Measurements from ENCODE around the gene PEDS1. TPM values are rescaled to one million over a fixed set of nuclear protein-coding genes. Genes with fewer than 3 reads are reported as not detected.

Gene PEDS1
- total and polyA plus RNA-seq, 4 donors: 4.8 to 19.3 (median 8.6) TPM

DNA sequence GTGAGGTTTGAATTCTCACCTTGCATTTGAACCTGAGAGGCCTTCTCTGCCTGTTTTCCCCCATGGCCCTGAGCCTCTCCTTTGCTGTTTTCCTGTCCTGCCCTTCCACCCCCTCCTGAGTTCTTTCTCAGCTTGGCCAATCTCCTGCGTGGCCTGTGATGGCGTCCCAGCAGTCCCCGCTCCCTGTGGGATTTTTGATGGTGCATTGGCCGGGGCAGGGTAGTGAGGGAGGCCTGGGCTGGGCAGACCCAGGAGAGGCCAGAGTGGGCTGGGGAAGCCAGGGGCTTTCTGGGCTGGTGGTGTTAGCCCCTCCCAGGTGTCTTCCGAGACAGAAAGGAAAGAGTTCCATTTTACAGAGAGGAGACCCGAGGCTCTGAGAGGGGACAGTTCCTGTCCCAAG lies 43.4 kb upstream of the PEDS1 start:
- WGBS: 93% methylated on average over 6 of the region's 6 CpGs
- Histone ChIP-seq H3K27ac (ENCODE audit: low read depth in 1 of 2, low read length in 2 of 2) (no peak overlapping the region), H3K4me1 (ENCODE audit: control insufficient read depth in 4 of 4, insufficient read depth in 4 of 4, low read length in 3 of 4) (peaks cover 0 to 17% (median 0%) of the 10 kb centered on the region in 4 donors), H3K27me3 (ENCODE audit: control insufficient read depth in 4 of 4, insufficient read depth in 4 of 4, low read length in 3 of 4) (no peaks in the 10 kb centered on the region), H3K4me3 (ENCODE audit: low read depth in 1 of 3, low read length in 3 of 3) (no peak overlapping the region), H3K36me3 (ENCODE audit: control insufficient read depth in 4 of 4, insufficient read depth in 3 of 4, low read depth in 1 of 4, low read length in 3 of 4) (peaks cover 0 to 8% (median 0%) of the 10 kb centered on the region in 4 donors), H3K9me3 (ENCODE audit: control insufficient read depth in 4 of 4, low read length in 3 of 4) (no peaks in the 10 kb centered on the region), H3K9ac (ENCODE audit: low read depth in 1 of 2, low read length in 2 of 2) (no peak overlapping the region)
- DNase-seq (ENCODE audit: low spot score): no peak
- no peak for TF ChIP-seq HNF4A (conservative IDR thresholded peaks at IDR 0.05)
- TF ChIP-seq HNF4G (IDR thresholded peaks at IDR 0.05): no peak
- TF ChIP-seq CTCF (IDR thresholded peaks at IDR 0.05; ENCODE audit: low read depth, low read length, missing input control): no peak
- TF ChIP-seq RXRA (IDR thresholded peaks at IDR 0.05): no peak
- no peak for TF ChIP-seq NR2F2 (IDR thresholded peaks at IDR 0.05)
- TF ChIP-seq YY1 (IDR thresholded peaks at IDR 0.05): no peak
- TF ChIP-seq FOXA1 (IDR thresholded peaks at IDR 0.05): no peak
- TF ChIP-seq, protein P1, sequence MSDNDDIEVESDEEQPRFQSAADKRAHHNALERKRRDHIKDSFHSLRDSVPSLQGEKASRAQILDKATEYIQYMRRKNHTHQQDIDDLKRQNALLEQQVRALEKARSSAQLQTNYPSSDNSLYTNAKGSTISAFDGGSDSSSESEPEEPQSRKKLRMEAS (IDR thresholded peaks at IDR 0.05): no peak
- TF ChIP-seq EGR1 (IDR thresholded peaks at IDR 0.05; ENCODE audit: low read depth in 2 of 2): no peak
- TF ChIP-seq RAD21 (IDR thresholded peaks at IDR 0.05): no peak
- no peak for TF ChIP-seq SP1 (IDR thresholded peaks at IDR 0.05)
- no peak for TF ChIP-seq FOXA2 (IDR thresholded peaks at IDR 0.05)
- TF ChIP-seq GABPA (IDR thresholded peaks at IDR 0.05 in 1 of 2, conservative IDR thresholded peaks at IDR 0.05 in 1 of 2): no peak
- TF ChIP-seq REST (IDR thresholded peaks at IDR 0.05): no peak
- TF ChIP-seq ATF3 (IDR thresholded peaks at IDR 0.05): no peak
- TF ChIP-seq, protein P2, sequence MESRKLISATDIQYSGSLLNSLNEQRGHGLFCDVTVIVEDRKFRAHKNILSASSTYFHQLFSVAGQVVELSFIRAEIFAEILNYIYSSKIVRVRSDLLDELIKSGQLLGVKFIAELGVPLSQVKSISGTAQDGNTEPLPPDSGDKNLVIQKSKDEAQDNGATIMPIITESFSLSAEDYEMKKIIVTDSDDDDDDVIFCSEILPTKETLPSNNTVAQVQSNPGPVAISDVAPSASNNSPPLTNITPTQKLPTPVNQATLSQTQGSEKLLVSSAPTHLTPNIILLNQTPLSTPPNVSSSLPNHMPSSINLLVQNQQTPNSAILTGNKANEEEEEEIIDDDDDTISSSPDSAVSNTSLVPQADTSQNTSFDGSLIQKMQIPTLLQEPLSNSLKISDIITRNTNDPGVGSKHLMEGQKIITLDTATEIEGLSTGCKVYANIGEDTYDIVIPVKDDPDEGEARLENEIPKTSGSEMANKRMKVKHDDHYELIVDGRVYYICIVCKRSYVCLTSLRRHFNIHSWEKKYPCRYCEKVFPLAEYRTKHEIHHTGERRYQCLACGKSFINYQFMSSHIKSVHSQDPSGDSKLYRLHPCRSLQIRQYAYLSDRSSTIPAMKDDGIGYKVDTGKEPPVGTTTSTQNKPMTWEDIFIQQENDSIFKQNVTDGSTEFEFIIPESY (IDR thresholded peaks at IDR 0.05): no peak
- no peak for TF ChIP-seq TAF1 (conservative IDR thresholded peaks at IDR 0.05)
- no peak for TF ChIP-seq JUND (IDR thresholded peaks at IDR 0.05)
